GM23248 (cell line): ENCODE results near the gene GADD45B. TPM values are rescaled to one million over a fixed set of nuclear protein-coding genes. Genes with fewer than 3 reads are reported as not detected.
"Not testable (repeated sequence)": the region's sequence is repeated elsewhere in the genome, so short reads cannot be mapped to it uniquely, and the experiment has no call there.

Experiments
- DNase-seq: peaks from one replicate; pipeline ENCODE4 v3.0.0-alpha.2; 2015
- H2AFZ ChIP-seq: fragments of 200-600 bp; sonication (generic); 2 replicates; pipeline ENCODE4 v1.6.1; 2016; ENCODE audit warnings: antibody characterized with exemption
- H3F3A ChIP-seq: fragments of 200-600 bp; sonication (generic); 2 replicates; pipeline ENCODE4 v1.6.1; 2016; ENCODE audit warnings: mild to moderate bottlenecking, antibody characterized with exemption, mixed run types; ENCODE audit not compliant: insufficient read depth
- H3K27ac ChIP-seq: fragments of 200-600 bp; sonication (generic); 2 replicates; pipeline ENCODE4 v1.5.1; 2016; ENCODE audit warnings: mild to moderate bottlenecking
- H3K27me3 ChIP-seq: fragments of 200-600 bp; sonication (generic); replicated peaks from 2 replicates; pipeline ENCODE4 v1.6.1; 2016; ENCODE audit warnings: mild to moderate bottlenecking; ENCODE audit not compliant: insufficient read depth
- H3K36me3 ChIP-seq: fragments of 200-600 bp; sonication (generic); 2 replicates; pipeline ENCODE4 v1.6.1; 2016; ENCODE audit warnings: low read depth, mild to moderate bottlenecking
- H3K4me1 ChIP-seq: fragments of 200-600 bp; sonication (generic); 2 replicates; pipeline ENCODE4 v1.6.1; 2016; ENCODE audit warnings: mild to moderate bottlenecking; ENCODE audit not compliant: insufficient read depth
- H3K4me2 ChIP-seq: fragments of 200-600 bp; sonication (generic); one replicate; pipeline ENCODE4 v1.6.1; 2016; ENCODE audit warnings: mild to moderate bottlenecking; ENCODE audit not compliant: unreplicated experiment
- H3K4me3 ChIP-seq: fragments of 200-600 bp; sonication (generic); 2 replicates; pipeline ENCODE4 v1.5.1; 2016; ENCODE audit warnings: mild to moderate bottlenecking
- H3K79me2 ChIP-seq: fragments of 200-600 bp; sonication (generic); 2 replicates; pipeline ENCODE4 v1.6.1; 2016; ENCODE audit warnings: mild to moderate bottlenecking; ENCODE audit not compliant: insufficient read depth
- H3K9ac ChIP-seq: fragments of 200-600 bp; sonication (generic); 2 replicates; pipeline ENCODE4 v1.6.1; 2016; ENCODE audit warnings: mild to moderate bottlenecking
- H3K9me2 ChIP-seq: fragments of 200-600 bp; sonication (generic); 2 replicates; pipeline ENCODE4 v1.6.1; 2016; ENCODE audit warnings: mixed run types, mild to moderate bottlenecking, moderate library complexity; ENCODE audit not compliant: insufficient read depth
- H3K9me3 ChIP-seq: fragments of 200-600 bp; sonication (generic); one replicate; pipeline ENCODE4 v1.6.1; 2017; ENCODE audit warnings: low read depth
- H4K20me1 ChIP-seq: fragments of 200-600 bp; sonication (generic); 2 replicates; pipeline ENCODE4 v1.6.0; 2016; ENCODE audit not compliant: insufficient read depth
- EZH2 ChIP-seq: fragments of 200-600 bp; sonication (generic); IDR thresholded peaks from 2 replicates; pipeline ENCODE4 v1.6.1; 2018; ENCODE audit warnings: antibody characterized with exemption, mild to moderate bottlenecking; ENCODE audit not compliant: insufficient read depth, poor library complexity, severe bottlenecking
- EZH2phosphoT487 ChIP-seq: fragments of 200-600 bp; sonication (generic); IDR thresholded peaks from 2 replicates; pipeline ENCODE4 v1.6.1; 2018; ENCODE audit warnings: antibody characterized with exemption, moderate library complexity, mild to moderate bottlenecking, low read depth; ENCODE audit not compliant: insufficient read depth
- WGBS, 2 experiments: methylation state at CpG; one replicate each; pipeline ENCODE4 v1.1.6; 2015 to 2017; ENCODE audit warnings: low lambda C conversion rate in 2 of 2, low coverage in 1 of 2; ENCODE audit errors: missing lambda C conversion rate in 2 of 2; 5-methylcytosine and 5-hydroxymethylcytosine counted together
- in situ Hi-C: fragments of 300-500 bp; cut with MboI; formaldehyde crosslinking; loops from 2 replicates; pipeline ENCODE4 v1.15.0; 2020
- polyA plus RNA-seq: library from polyadenylated mRNA; unstranded; fragments of >200 nt; fragmentation: Nextera tagmentation; extraction: Ambion mirVana; gene quantifications from 2 replicates; pipeline ENCODE4 v1.2.1, GENCODE V29; 2016
- total RNA-seq: library from RNA; depleted of rRNA; stranded (reverse); fragments of >200 nt; shearing (Covaris generic); gene quantifications from 2 replicates; pipeline ENCODE4 v1.2.3, GENCODE V29; 2014

GADD45B gene
- total and polyA plus RNA-seq, 2 experiments from 2014 or later: 89.7 to 96.1 TPM

- no peaks in the 10 kb centered on the region for H3K79me2 ChIP-seq
- no peaks in the 10 kb centered on the region for H3K9me3 ChIP-seq
- WGBS, 2 experiments: 52 to 62% methylated on average over 38 to 39 of the region's 41 CpGs
- H3K4me2 ChIP-seq: no peak overlapping the region
- no peak for DNase-seq
- H4K20me1 ChIP-seq: no peaks in the 10 kb centered on the region
- H3K4me3 ChIP-seq: no peak overlapping the region
- no peak overlapping the region for H3K27ac ChIP-seq
- no peak for TF ChIP-seq EZH2
- TF ChIP-seq EZH2phosphoT487: no peak
- no peaks in the 10 kb centered on the region for H3K9me2 ChIP-seq
- no peak overlapping the region for H3K9ac ChIP-seq
- no peaks in the 10 kb centered on the region for H3K36me3 ChIP-seq
- no peaks in the 10 kb centered on the region for H3F3A ChIP-seq
- no peak overlapping the region for H2AFZ ChIP-seq
- no peaks in the 10 kb centered on the region for H3K27me3 ChIP-seq
- in situ Hi-C loops: no loop called here
- H3K4me1 ChIP-seq: no peaks in the 10 kb centered on the region
Measured at GRCh38 chr19:2512523-2513431, 36.9 kb downstream of the GADD45B start.

- H3K27me3 ChIP-seq: no peaks in the 10 kb centered on the region
- H3K36me3 ChIP-seq: no peaks in the 10 kb centered on the region
- no peak overlapping the region for H3K4me3 ChIP-seq
- no peak overlapping the region for H2AFZ ChIP-seq
- DNase-seq: no peak
- WGBS, 2 experiments: 90 to 94% methylated on average over 13 to 16 of the region's 16 CpGs
- no peaks in the 10 kb centered on the region for H3K9me3 ChIP-seq
- H3K79me2 ChIP-seq: no peaks in the 10 kb centered on the region
- H3K27ac ChIP-seq: no peak overlapping the region
- no peak overlapping the region for H3K4me2 ChIP-seq
- no peaks in the 10 kb centered on the region for H3K4me1 ChIP-seq
- H4K20me1 ChIP-seq: no peaks in the 10 kb centered on the region
- in situ Hi-C loops: no loop called here
- H3F3A ChIP-seq: no peaks in the 10 kb centered on the region
- no peak for TF ChIP-seq EZH2phosphoT487
- TF ChIP-seq EZH2: no peak
- no peak overlapping the region for H3K9ac ChIP-seq
- no peaks in the 10 kb centered on the region for H3K9me2 ChIP-seq
Measured at GRCh38 chr19:2514981-2515518, 39.1 kb downstream of the GADD45B start.

- no peak overlapping the region for H3K4me3 ChIP-seq
- no peak overlapping the region for H3K9ac ChIP-seq
- no peaks in the 10 kb centered on the region for H3K36me3 ChIP-seq
- TF ChIP-seq EZH2 (no peak), EZH2phosphoT487 (no peak)
- in situ Hi-C loops: no loop called here
- H3K27ac ChIP-seq: no peak overlapping the region
- no peaks in the 10 kb centered on the region for H3K27me3 ChIP-seq
- no peaks in the 10 kb centered on the region for H3K79me2 ChIP-seq
- H3F3A ChIP-seq: no peaks in the 10 kb centered on the region
- H3K4me2 ChIP-seq: no peak overlapping the region
- 82% methylated on average over 18 of the region's 18 CpGs for WGBS, 2 experiments
- no peak overlapping the region for H2AFZ ChIP-seq
- no peaks in the 10 kb centered on the region for H3K9me2 ChIP-seq
- no peaks in the 10 kb centered on the region for H4K20me1 ChIP-seq
- no peaks in the 10 kb centered on the region for H3K9me3 ChIP-seq
- no peak for DNase-seq
- H3K4me1 ChIP-seq: 0 out of 2 replicates have a peak, but pooled peaks cover under 1% of the 10 kb centered on the region
Measured at GRCh38 chr19:2516727-2517126, 40.8 kb downstream of the GADD45B start.

- Histone ChIP-seq H3K27ac (no peak overlapping the region), H3K79me2 (no peaks in the 10 kb centered on the region), H3K27me3 (no peaks in the 10 kb centered on the region), H2AFZ (no peak overlapping the region), H3K9me2 (no peaks in the 10 kb centered on the region), H3K4me1 (0 out of 2 replicates have a peak, but pooled peaks cover 7% of the 10 kb centered on the region), H3K4me2 (no peak overlapping the region), H3K4me3 (no peak overlapping the region), H3K36me3 (no peaks in the 10 kb centered on the region), H3K9ac (no peak overlapping the region), H3F3A (peaks cover 3% of the 10 kb centered on the region), H3K9me3 (no peaks in the 10 kb centered on the region), H4K20me1 (no peaks in the 10 kb centered on the region)
- DNase-seq: no peak
- in situ Hi-C loops: no loop called here
- no peak for TF ChIP-seq EZH2phosphoT487
- TF ChIP-seq EZH2: no peak
- WGBS, 2 experiments: 63 to 67% methylated on average over 32 to 35 of the region's 35 CpGs
Measured at GRCh38 chr19:2517881-2518601, 42.1 kb downstream of the GADD45B start.

GRCh38 chr19:2518856-2519255 lies 42.9 kb downstream of the GADD45B start:
- in situ Hi-C loops, H3F3A ChIP-seq, H3K9me2 ChIP-seq, H3K4me2 ChIP-seq, H2AFZ ChIP-seq, H3K79me2 ChIP-seq, H3K36me3 ChIP-seq, H3K27me3 ChIP-seq, H3K4me3 ChIP-seq, H4K20me1 ChIP-seq, H3K27ac ChIP-seq, H3K9ac ChIP-seq, H3K9me3 ChIP-seq: not testable (repeated sequence)
- DNase-seq: peak; percentile 43
- WGBS, 2 experiments: 74 to 78% methylated on average over 9 to 11 of the region's 11 CpGs
- 0 out of 2 replicates have a peak, but pooled peaks cover 13% of the 10 kb centered on the region for H3K4me1 ChIP-seq
